Left renal cortex interstitium (tissue), 4 donors: Measurements from ENCODE around the gene UPP2. TPM values are rescaled to one million over a fixed set of nuclear protein-coding genes. Genes with fewer than 3 reads are reported as not detected.
A peak's percentile ranks its signal among the peaks of the same experiment; 100 is the strongest.

ENCODE experiments used
- DNase-seq, 4 donors: peaks; one replicate each; pipeline ENCODE4 v3.0.0-alpha.2; 2013; ENCODE audit warnings: low read depth in 4 of 4, low spot score in 2 of 4, missing footprints in 1 of 4
- polyA plus RNA-seq, 4 donors: library from polyadenylated mRNA; unstranded; fragments of 120-200 nt; gene quantifications; one replicate each; pipeline ENCODE4 v1.2.1, GENCODE V29; 2013; ENCODE audit not compliant: insufficient read length in 4 of 4

The UPP2 gene
- polyA plus RNA-seq, 4 donors: 2.3 to 10.9 (median 9.2) TPM

DNA sequence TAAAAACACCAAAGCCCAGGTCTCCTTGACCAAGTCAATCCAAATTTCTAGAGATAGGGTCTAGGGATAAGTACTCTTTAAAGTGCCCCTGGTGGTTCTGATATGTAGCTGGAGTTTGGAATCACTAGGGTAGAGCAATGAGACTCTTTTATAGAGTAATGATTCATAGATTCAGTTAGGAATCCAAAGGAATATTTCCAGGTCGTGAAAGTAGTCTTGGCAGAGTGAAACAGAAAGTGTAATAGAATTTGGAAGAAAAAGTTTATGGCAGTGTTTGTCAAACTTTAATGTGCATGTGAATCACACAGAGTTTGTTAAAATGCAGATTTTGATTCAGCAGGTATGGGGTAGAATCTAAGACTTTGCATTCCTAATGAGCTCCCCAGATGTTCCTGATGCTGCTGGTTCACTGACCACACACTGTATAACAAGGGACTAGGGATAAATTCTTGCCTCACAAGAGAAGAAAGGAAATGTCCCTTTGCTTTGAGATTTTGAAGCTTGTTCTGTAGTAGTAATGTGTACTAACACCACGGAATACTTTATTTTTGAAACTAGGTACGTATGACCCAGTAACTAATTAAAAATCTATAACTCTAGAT is 1.8 kb downstream of the UPP2 start:
- no peak for DNase-seq

DNA sequence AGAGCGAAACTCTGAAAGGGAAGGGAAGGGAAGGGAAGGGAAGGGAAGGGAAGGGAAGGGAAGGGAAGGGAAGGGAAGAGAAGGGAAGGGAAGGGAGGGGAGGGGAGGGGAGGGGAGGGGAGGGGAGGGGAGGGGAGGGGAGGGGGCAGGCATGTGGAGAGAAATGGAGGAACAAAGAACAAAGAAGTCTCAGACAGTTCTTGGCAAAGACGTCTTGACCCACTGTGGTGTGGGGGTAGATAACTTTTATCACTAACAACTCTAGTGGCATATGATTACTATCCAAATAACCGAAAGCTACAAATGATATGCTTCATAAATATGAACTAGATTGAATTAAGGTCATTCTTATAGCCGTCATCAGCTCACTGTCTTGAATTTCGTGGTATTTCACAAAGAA is 3.2 kb downstream of the UPP2 start:
- DNase-seq: no peak

DNA sequence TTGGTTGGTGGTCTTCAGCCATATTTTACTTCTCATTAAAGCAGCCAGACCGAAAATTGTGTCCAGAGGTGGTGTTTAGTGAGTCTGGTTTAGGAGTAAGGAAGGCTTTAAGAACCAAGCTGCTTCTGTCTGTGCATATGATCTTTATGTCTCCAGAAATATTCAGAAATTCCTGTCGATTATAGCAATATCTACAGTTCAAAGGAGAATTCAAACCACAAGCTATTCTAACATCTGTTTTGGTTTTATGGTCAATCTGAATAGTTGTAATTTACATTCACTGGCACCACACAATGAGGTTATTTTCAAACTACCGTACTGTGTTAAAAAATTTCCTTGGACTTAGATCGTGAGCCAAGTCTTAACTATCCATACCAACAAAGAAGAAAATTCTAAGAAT is 11.3 kb downstream of the UPP2 start:
- no peak for DNase-seq

DNA sequence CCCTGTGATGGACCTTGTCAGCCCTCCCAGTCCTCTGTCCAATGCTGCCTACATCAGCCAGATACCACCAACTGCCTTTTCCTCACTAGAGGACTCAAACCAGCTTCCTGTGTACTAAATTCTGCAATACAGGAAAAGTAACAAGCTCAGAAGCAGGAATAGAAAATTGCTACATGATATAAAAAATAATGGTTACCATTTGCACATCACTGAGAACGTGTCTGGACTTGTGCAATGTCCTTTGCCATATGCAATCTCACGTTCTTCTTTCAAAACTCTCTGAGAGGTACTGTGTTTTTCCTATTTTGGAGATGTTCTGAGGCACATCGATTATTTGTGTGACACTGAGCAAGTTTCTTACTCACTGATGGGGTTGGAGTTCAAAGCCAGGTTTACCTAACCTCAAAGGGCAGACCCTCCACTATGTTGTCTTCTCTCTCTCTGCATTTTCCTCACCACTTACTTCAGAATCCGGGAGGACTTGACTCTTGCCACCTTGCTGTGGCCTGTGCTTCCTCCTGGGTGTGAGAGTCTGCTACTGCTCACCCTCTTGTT is 12.1 kb downstream of the UPP2 start:
- DNase-seq: no peak

DNA sequence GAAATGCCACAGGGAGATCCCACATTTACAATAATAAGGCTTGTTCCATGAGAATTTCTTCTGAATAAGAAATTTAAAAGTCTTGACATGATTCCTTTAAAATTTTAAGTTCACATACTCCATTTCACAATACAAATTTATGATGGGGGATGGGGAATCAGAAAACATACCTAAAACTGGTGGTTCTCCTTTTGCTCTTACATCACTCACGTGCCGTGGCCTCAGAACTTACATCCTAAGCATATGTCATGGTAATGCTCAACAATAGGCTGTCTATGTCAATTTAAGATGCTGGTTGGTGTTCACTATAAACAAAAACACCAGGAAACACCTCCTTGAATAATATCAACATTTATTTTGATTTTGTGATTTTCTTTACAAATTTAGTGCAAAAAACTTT is 12.8 kb downstream of the UPP2 start:
- DNase-seq: no peak

DNA sequence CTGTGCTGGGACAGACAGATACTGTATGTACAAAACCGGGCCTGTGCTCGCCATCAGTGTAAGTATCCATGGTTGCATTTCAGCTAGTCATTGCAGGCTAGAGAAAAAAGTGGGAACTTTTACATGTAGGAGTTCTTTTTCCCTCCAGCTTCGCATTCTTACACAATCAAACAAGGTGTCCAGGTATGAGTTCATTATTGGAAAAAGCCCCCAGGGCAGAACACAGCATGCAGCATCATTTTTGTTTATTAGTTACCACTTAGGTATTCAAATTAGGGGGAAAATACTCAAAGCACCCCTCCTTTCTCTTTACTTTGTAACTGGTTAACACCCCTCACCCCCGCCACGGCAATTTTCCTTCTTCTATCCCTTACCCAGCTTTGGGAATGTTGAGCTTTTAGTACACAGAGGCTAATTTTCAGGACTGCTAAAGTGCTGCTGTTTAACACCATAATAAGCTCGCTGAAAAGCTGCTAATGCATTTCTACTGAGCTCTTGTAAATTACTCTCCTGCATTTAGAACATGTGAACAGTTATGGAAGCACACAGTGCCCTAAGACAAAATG is 13.6 kb downstream of the UPP2 start:
- no peak for DNase-seq

DNA sequence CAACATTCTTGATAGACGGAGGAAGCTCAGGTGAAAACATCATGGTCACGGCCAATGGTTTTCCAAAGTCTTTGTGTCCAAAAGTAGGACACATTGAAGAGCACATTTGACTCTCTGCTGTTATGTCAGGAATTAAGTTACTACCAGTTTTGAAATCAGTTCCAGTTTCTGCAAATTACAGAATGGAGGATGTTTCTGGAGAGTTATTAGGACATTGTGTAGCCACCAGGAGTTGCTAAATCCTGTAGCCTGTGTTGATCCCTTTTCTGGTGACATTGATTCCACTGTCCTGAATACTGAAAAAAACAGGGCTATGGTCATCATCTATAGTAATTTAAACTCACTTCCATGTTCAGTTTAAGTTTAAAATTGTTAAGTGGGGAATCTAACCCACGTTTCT is 15.3 kb downstream of the UPP2 start:
- DNase-seq: no peak

DNA sequence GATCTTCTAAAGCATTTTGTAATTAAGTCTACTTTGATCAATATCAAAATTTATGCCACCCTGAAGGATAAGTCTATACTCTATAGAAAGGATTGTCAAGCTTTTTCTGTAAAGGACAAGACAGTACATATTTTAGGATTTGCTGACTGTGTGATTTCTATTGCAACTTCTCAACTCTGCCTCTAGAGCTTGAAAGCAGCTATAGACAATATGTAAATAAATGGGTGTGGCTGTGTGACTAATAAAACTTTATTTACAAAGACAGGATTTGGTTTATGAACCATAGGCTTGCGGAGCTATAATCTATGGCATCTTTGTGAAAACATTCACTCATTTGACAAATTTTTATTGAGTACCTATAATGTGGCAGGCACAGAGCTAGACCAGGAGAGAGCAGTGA is 18.4 kb downstream of the UPP2 start:
- DNase-seq: no peak

DNA sequence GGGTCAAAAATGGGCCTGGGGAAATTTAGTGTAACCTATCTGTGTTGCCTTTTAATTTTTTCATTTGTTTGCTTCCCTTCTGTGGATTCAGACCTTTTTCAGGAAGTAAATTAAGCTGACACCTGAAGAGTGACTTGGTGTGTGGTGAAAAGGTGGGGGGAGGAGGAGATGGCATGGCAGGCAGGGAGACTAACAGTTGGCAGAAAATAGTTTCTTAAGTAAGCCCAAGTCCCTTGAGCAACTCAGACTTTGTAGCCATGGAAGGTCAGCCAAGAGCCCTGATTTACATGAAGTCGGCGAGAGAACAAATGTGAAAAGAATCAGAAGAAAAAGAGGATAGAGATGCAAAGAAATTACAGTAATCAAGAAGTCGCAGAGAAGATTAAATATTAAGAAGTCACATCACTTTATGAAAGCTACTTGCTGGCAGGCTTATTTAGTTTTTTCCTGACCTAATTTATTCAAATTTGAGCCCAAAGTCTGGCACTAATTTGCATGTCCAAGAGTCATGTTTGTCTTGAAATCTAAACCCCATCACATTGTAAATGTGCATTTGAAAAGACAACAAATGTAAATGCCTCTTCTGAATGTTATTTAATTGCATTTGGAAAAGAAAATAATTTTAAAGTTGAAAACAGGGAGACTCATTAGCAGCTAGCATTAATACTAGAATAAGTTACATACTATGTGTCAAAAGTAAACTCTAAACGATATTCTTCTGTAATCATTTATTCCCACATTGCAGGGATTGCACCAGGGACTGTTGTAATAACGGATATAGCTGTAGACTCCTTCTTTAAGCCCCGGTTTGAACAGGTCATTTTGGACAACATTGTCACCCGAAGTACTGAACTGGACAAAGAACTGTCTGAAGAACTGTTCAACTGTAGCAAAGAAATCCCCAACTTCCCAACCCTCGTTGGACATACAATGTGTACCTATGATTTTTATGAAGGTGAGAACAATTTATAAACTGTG is 19.3 kb downstream of the UPP2 start:
- DNase-seq: no peak

DNA sequence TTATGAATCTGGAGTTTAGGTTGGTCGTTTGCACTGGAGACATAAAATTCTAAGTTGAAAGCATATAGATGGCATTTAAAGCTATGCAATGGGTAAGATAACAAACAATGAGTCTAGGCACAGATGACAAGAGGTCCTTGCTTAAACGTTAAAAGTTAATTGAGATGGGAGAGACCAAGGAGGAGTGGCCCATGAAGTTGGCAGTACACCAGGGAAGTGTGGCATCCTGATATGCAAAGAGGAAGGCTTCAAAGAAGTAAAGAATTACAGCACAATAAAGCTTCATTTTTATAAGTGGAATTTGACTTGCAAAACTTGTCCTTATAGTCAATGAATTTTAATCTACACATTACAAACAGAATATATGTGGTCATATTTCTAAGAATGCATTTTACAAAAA is 23.2 kb downstream of the UPP2 start:
- no peak for DNase-seq

DNA sequence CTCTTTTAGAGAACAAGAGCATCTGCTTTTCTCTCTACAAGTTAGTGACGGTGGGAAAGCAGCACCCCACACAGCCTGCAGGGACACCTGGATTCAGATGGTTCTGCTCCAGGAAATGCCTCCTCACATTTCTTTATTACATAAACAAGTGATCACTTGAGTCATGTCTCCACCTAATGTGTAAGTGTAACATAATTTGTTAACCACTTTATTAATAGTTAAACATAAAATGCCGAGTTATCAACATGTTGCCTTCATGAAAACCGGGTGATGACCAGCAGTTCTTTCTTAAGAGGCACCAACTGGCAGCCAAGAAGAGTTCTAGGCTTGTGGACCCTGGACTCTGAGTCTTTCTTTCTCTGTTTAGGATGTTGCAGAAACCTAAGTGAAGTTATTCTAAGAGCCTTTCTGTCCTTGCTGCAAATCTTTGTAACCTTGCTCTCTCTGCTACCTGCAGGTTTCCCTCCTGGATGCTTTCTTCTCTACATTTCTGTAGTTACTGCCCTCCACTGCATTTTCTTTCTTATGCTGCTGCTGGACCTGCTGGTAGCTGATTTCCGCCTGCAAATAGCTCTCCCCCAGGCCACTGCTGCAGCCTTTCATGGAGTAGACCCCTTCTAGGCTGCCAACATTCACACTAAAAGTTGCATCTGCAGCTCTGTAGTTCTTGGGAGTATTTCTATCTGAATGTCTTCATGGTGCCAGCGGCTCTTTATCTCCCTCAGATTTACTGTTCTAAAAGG is 24.3 kb downstream of the UPP2 start:
- no peak for DNase-seq

DNA sequence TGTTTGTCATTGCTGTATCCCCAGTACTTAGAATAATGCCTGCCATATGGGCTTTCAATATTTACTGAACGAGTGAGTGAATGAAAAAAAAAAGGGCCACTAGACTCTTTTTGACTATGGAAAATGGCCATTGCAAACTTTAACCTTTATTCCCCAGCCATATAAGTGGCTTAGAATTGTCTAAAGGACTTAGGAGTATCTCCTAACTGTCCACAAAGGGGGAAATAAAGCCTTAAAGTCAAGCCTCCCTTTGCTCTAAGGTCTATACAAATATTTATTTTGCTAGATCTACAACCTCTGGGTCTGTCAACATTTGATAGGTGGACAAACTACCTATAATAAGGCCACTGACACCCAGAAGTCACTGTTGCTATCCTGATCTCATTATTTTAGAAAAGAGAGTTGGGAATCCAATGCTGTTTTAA is 25.7 kb downstream of the UPP2 start:
- DNase-seq: no peak

DNA sequence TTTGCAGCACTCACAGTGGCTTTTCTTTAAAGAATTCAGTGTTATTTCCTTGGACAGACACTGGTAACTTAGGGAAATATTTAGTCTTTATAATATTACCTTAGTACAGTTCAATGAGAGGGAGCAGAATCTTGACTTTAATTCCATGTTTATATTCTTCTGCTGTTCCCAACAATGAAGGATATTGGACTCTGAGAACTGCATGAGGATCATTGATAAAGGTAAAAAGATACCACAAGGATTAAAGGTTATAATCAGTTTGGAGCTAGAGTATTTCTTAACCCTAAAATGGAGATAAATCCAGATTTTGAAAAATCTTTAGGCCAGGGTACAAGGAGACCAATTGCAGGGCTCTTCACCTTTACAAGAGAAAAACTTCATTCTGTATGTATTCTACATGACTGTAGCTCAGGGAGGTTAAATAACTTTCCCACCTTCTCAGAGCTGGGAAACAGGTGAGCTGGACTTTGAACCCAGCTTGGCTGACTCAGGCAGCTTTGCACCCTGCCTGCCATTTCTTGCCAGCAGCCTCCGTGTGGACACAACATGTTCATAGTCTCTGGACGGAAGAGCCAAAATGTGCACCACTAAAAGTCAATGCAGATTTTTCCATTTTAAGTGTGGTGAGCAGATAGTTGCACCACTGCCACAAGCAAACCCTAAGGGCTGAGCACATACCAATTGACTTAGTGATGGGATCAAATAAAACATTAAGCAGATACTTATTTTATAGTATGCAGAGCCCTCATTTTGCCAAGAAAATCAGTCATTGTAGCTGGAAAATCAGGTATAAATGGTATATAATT is 26.7 kb downstream of the UPP2 start:
- no peak for DNase-seq

DNA sequence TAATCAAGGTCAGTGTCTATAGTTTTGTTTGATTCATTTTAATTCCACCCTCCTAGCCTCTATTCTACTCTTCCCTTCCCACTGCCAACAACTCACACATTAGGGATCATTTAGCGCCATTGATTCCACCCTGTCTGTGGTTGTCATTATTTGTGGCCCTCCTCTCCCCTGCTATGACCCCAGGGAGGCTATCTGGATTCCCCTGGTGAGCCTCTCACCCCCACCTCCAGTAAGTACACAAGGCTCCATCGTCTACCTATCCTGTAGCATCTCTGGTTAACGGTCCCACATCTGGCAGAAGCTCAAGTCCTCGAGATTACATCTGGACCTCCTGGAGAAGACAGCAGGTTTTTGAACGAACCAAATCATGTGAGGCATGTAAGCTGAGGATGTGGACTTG is 27.4 kb downstream of the UPP2 start:
- DNase-seq: no peak

DNA sequence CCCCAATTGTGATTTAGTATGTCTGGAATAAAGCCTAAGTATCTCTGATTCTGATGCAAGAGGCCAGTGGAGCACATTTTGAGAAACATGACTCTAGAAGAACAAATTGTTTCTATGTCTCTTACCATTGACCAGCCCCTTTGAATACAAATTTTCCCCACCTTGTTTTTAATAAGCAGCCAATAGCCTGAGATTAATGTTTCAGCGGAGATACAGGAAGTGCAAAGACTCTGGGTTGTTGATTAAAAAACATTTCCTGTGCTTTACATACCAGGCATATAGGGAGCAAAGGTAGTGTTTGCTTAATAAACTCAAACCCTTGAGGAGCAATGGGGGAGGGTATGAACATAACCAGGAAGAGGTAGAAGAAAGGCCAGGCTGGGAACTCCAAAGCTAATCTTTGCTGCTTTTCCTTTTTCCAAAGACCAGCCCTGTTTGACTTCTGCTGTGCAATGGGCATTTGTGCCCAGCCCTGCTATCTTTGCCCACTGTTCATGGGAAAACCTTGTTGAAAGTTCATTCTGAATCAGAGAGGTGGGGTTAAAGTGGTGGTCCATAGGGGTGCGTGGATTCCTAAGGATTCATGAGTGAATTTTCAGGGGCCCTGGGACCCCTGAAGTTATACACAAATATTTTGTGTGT is 29.3 kb downstream of the UPP2 start:
- no peak for DNase-seq

DNA sequence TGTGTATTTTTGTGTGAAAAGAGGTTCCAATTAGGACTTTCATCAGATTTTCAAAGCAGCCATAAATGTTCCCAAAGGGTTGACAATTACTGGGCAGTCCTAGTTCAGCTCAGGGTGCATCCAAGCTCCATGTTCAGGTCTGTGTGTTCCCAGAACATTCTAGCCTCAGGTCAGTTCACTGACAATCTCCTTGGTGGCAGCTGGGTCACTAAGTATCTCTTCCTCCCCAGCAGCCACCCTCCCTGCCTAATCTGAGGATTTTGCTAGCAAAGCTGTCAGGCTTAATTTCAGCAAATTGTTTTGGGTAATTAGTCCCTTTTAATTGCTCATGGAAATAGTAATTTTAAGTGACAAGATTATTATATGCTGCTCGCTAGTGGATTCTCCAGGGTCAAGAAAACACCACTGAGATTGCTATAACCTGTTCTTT is 29.8 kb downstream of the UPP2 start:
- no peak for DNase-seq

DNA sequence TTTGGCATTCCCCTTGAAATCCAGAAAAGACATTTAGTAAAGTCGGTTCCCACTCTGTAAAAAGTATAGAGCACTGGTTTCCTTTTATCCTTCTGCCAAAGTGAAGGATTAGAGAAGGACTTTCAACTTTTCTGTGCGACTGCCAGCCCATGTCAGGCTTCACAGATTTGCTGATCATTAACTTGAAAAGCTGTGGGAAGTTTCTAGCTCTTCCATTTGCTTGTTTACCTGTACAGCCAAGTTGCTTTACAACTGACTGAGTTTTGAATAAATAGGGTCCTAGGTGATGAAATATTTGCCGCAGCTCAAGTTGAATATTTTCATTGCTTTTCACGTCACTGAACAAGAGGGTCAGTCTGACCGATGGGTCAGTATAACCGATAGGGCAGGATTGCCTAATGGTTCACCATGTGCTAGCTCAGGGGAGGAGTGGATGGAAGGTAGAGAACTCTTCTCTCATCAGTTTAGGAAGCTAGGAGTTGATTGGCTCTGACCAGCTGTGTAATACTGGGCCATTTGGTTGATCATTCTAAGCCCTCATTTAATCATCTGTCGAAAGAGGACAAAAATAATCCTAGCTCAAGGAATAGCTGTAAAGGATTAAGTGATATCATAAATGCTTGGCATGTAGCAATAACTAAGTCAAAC is 30.4 kb downstream of the UPP2 start:
- DNase-seq: peak in 1 of 4 donors; percentile 56

DNA sequence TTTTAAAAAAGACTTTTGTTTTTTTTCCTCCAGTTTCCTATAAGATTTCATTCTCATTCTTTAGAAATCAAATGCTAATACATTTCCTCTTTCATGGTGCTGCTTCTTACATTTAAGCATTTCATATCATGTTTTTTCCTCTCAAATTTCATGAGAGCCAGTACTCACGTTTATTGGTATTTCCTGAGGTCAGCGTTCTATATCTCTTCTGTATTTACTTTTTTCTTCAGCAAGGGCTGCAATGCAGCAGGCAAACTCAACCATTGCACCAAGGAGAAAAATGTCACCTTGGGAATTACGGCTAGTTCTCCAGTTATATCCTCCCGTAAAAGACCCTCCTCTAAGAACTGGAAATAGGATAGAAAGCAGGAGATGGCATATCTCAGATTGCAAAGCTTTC is 32.4 kb downstream of the UPP2 start:
- DNase-seq: no peak

DNA sequence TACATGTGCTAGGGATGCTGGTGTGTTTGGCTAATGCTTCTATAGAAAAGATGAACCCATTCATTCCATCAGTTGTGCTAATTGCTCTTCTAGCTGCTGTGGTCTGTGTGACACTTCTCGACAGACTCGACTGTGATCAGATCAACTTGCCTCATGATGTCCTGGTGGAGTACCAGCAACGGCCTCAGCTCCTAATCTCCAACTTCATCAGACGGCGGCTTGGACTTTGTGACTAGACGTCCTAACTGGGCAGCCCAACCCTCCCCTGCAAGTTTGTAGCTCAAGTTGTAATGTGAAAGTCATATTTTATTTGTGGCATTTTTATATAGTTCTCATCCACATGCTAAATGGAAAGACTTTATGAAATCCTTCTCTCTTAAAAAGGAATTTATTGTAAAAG is 33.0 kb downstream of the UPP2 start:
- DNase-seq: no peak
